NB4 (cell line): Measurements from ENCODE around the gene PROM2.

Experiments
- DNase-seq: peaks from one replicate; pipeline ENCODE4 v3.0.0; 2010; ENCODE audit warnings: low read depth
- H3K4me3 ChIP-seq: one replicate; pipeline ENCODE4 v1.5.1; 2011; ENCODE audit warnings: mild to moderate bottlenecking, low read depth, low read length, moderate library complexity
- MAX ChIP-seq: IDR thresholded peaks from 2 replicates; pipeline ENCODE4 v1.6.1; 2011; ENCODE audit warnings: low read depth, low read length
- MYC ChIP-seq: IDR thresholded peaks from 2 replicates; pipeline ENCODE4 v1.6.1; 2011; ENCODE audit warnings: low read depth, low read length
- POLR2A ChIP-seq: IDR thresholded peaks from 2 replicates; pipeline ENCODE4 v1.6.1; 2011; ENCODE audit warnings: mild to moderate bottlenecking; ENCODE audit not compliant: insufficient read length; ENCODE audit errors: extremely low read depth
- TF ChIP-seq, protein P1 (sequence below): IDR thresholded peaks from one replicate; pipeline ENCODE4 v1.5.1; 2012; ENCODE audit warnings: low read depth, low read length

Gene PROM2

GRCh38 chr2:95260028-95261023 lies 13.9 kb upstream of the PROM2 start:
- no peak overlapping the region for H3K4me3 ChIP-seq
- DNase-seq = peak; percentile 51
- TF ChIP-seq MYC (peak; percentile 61), POLR2A (no peak), MAX (peak; percentile 78)
- TF ChIP-seq, protein P1, sequence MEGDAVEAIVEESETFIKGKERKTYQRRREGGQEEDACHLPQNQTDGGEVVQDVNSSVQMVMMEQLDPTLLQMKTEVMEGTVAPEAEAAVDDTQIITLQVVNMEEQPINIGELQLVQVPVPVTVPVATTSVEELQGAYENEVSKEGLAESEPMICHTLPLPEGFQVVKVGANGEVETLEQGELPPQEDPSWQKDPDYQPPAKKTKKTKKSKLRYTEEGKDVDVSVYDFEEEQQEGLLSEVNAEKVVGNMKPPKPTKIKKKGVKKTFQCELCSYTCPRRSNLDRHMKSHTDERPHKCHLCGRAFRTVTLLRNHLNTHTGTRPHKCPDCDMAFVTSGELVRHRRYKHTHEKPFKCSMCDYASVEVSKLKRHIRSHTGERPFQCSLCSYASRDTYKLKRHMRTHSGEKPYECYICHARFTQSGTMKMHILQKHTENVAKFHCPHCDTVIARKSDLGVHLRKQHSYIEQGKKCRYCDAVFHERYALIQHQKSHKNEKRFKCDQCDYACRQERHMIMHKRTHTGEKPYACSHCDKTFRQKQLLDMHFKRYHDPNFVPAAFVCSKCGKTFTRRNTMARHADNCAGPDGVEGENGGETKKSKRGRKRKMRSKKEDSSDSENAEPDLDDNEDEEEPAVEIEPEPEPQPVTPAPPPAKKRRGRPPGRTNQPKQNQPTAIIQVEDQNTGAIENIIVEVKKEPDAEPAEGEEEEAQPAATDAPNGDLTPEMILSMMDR = no peak

DNA sequence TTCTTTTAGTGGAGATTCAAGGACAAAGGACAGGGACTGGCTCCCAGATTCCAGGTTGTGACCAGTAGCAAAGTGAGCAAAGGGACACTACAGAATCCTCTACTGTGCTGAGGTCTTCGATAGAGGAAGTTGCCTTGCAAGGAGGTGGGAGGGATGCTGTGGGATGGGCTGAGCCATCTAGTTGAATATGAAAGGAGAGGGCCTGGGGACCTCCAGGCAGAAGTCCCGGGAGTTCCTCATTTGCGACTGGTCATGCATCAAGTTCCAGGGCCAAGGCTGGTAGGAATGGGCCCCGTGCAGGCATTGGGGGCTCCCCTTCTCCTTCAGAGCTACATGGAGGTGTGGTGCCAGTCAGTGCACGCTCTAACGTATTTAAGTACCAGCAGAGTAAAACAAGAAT lies 12.6 kb upstream of the PROM2 start:
- TF ChIP-seq, protein P1 = no peak
- TF ChIP-seq MYC (no peak), POLR2A (no peak), MAX (no peak)
- no peak overlapping the region for H3K4me3 ChIP-seq
- DNase-seq = peak; percentile 64

GRCh38 chr2:95262896-95263542 lies 11.2 kb upstream of the PROM2 start:
- DNase-seq = no peak
- H3K4me3 ChIP-seq = no peak overlapping the region
- TF ChIP-seq POLR2A (no peak), MYC (no peak), MAX (no peak)
- TF ChIP-seq, protein P1 = no peak

DNA sequence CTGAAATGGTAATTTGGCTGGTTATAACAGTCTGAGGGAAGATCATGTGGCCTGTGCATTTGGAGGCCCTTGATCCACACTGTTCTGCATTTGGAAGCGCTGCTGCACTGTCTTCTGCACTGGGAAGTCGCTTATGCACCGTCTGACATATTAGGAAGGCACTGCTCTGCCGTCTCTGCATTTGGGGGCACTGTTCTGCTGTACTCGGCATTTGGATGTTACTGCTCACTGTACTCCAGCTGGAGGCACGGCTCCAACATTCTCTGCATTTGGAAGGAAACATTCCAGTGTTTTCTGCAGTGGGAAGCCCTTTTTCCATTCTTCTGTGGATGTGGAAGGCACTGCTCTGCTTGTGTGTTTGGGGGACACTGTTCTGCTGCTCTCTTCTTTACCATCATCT lies 9.6 kb upstream of the PROM2 start:
- no peak for TF ChIP-seq MYC
- TF ChIP-seq POLR2A = no peak
- TF ChIP-seq MAX = no peak
- TF ChIP-seq, protein P1 = no peak
- no peak overlapping the region for H3K4me3 ChIP-seq
- DNase-seq = no peak

- DNase-seq = no peak
- H3K4me3 ChIP-seq = no peak overlapping the region
- TF ChIP-seq MYC (no peak), MAX (no peak), POLR2A (no peak)
- TF ChIP-seq, protein P1 = no peak
Observed at GRCh38 chr2:95265182-95265581, 9.1 kb upstream of the PROM2 start.
